Prostate gland (tissue), 2 donors: ENCODE data around the gene ATP13A4.

ENCODE experiments used
- POLR2A ChIP-seq: fragments of 450-650 bp; IDR thresholded peaks from one replicate; pipeline ENCODE4 v1.6.1; 2016; ENCODE audit warnings: antibody characterized with exemption, mild to moderate bottlenecking
- POLR2AphosphoS5 ChIP-seq: sonication (generic); formaldehyde crosslinking; IDR thresholded peaks from one replicate; pipeline ENCODE4 v1.6.1; 2017; ENCODE audit warnings: antibody characterized with exemption
- TF ChIP-seq, protein P1 (sequence below), 4 experiments: fragments of 200-600 bp in 2 of 4; fragments of 450-650 bp in 2 of 4; sonication (generic) in 2 of 4; IDR thresholded peaks; 1 replicate in 3 of 4; 2 replicates in 1 of 4; pipeline ENCODE4 v1.5.1; 2016 to 2019; ENCODE audit warnings: antibody characterized with exemption in 4 of 4, mild to moderate bottlenecking in 2 of 4, moderate library complexity in 2 of 4

DNA sequence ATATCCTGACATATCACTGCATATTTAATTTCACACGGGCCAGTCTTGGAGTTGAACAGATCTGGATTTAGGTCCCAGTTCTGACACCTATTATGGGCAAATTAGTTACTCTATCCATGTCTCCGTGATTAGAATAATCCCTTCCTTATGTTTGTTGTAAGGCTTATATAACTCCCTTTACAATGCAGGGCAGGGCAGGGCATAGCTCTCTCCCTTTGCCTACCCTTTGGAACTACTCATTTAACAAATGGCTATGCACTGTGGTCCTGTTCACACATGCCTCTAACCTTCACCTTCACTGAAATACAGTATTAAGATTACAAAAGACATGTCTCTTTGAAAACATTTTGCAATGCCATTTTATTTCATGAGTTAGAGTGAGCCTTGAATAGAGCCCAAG lies 151.4 kb downstream of the ATP13A4 start:
- TF ChIP-seq POLR2A (no peak), POLR2AphosphoS5 (no peak)
- TF ChIP-seq, protein P1, sequence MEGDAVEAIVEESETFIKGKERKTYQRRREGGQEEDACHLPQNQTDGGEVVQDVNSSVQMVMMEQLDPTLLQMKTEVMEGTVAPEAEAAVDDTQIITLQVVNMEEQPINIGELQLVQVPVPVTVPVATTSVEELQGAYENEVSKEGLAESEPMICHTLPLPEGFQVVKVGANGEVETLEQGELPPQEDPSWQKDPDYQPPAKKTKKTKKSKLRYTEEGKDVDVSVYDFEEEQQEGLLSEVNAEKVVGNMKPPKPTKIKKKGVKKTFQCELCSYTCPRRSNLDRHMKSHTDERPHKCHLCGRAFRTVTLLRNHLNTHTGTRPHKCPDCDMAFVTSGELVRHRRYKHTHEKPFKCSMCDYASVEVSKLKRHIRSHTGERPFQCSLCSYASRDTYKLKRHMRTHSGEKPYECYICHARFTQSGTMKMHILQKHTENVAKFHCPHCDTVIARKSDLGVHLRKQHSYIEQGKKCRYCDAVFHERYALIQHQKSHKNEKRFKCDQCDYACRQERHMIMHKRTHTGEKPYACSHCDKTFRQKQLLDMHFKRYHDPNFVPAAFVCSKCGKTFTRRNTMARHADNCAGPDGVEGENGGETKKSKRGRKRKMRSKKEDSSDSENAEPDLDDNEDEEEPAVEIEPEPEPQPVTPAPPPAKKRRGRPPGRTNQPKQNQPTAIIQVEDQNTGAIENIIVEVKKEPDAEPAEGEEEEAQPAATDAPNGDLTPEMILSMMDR (IDR thresholded peaks at IDR 0.05) = no peak
